ENCODE data around the gene TMEM244.
"Not testable (repeated sequence)": the region's sequence is repeated elsewhere in the genome, so short reads cannot be mapped to it uniquely, and the experiment has no call there.

The TMEM244 gene

DNA sequence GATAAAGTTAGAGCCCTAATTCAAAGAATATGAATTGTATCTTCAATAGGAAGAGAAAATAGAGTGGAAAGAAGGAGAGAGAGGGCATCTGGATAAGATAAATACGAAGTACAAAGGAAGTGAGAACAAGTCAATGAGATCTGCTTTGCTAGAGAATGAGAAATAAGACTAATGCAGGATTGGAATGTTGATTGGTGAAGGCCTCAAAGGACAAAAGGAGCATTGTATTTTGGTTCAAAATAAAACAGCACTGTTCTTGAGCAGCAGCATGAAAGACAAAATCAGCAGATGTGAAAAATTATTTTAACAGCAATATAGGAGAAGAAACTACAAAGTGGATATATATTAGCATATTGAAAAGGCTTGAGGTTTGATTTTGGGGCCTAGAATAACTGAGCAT lies 5.1 kb upstream of the TMEM244 start:
- FAIRE-seq = no peak

GRCh38 chr6:129865013-129865412 lies 3.9 kb upstream of the TMEM244 start:
- FAIRE-seq = no peak

- no peak for FAIRE-seq
Measured at GRCh38 chr6:129863664-129864063, 2.5 kb upstream of the TMEM244 start.

DNA sequence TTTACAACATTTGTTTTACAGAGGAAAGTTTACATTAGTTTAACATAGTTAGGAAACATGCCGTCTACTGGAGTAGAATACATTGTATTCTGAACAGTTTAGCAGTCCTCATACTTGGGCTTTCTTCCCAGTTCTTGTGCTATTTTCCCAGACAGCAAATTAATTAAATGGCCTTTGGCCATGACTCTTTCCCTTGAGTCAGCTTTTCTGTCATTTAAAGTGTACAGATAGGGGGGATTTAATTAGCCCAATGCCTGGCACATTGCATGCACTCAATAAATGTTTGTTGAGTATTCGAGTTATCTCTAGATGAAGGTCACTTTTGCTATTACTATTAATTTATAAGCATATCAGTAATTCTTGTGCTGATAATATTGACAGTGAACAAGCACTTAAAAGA lies 1.6 kb downstream of the TMEM244 start:
- FAIRE-seq = no peak

DNA sequence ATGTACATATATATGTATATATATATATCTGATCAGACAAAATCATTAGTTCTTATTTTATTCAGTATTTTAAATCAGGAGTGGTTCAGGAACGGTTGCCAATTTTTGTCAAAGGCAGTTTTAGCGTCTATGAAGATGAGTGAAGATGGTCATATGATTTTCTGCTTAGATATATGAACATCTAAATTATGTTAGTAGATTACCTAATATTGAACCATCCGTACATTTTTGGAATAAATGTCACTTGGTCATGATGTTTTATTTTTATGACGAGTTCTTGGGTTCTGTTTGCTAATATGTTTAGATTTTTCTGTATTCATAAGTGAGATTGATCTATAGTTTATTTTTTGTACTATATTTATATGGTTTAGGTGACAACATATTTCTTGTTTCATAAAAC lies 3.3 kb downstream of the TMEM244 start:
- FAIRE-seq = peak; percentile 23

- no peak for FAIRE-seq
Measured at GRCh38 chr6:129853996-129854711, 7.0 kb downstream of the TMEM244 start.

DNA sequence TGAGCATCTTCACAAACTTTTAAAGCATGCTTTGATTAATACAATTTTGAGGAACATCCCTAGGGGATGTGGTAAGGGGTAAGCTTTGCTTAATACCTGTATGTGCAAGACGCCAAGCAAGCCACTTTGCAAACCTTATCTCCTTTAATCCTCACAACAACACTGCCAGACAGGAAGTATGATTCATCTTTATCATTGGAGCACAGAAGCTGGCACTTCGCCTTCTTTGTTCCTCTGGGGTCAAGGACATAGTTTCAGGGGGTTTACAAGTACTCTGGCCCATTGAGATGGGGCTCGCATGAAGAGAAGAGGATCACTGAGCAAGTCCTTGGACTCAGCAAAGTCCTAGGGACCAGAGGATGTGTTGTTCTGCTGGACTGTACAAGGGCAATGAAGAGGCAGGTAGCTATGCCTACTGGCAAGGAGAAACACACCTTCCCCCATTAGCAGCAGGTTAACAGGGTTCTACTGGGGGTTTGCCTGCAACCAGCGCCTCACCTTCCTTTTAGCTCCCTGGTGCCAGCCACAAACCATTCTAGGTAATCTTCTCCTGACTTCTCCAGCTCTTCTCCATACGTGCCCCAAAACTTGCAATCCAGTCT lies 8.8 kb downstream of the TMEM244 start:
- no peak for FAIRE-seq

DNA sequence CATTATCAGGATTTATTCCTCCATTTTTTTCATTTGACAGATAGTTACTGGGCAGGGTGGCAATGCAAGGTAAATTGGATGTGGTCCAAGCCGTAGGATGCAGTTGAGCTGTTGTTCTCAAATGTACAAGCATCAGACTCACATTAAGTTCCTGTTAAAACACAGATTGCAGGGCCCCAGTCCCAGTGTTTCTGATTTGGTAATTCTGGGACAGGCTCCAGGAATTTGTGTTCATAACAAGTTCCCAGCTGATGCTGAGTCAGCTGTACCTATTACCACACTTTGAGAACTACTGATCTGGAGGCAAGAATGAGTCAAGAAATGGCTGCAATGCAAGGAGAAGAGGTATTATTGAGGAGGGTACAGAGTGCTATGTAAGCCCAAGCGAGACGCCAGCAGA lies 11.7 kb downstream of the TMEM244 start:
- FAIRE-seq = no peak

DNA sequence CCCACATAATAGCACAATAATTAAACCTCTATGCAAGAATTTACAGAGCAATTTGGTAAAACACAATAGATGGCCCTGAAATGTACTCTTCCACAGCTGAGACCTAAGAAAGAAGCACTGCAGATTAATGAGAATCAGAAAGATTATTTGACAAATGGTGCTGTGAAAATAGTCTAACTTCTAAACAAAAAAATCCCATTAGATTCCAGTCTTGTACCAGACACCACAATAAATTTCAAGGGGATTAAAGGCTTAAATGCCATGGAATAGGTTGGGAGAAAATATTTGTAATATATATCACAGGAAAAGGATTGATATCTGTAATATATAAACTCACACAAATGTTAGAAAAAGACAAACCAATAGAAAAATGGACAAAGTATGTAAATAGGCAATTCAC lies 14.4 kb downstream of the TMEM244 start:
- no peak for FAIRE-seq

- no peak for FAIRE-seq
Measured at GRCh38 chr6:129845696-129846095, 15.4 kb downstream of the TMEM244 start.

- FAIRE-seq = peak; percentile 56
Measured at GRCh38 chr6:129844118-129844891, 16.8 kb downstream of the TMEM244 start.

DNA sequence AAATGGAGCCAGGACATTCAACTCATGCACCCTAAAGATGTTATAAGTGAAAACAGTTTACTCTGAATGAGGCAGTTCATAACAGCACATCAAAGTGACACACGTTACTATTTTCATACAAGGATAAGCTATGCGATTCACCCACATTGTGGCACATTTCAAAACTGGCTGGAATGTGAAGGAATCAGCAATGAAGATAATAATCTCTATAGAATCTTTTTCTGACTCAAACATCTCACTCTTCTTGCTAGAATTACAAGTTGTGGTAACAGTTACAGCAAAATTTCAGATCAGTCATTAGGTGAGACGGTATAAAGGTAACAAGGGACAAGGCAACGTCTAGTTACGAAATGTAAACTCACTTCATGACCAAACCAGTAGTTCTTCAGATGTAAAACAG lies 17.5 kb downstream of the TMEM244 start:
- no peak for FAIRE-seq

DNA sequence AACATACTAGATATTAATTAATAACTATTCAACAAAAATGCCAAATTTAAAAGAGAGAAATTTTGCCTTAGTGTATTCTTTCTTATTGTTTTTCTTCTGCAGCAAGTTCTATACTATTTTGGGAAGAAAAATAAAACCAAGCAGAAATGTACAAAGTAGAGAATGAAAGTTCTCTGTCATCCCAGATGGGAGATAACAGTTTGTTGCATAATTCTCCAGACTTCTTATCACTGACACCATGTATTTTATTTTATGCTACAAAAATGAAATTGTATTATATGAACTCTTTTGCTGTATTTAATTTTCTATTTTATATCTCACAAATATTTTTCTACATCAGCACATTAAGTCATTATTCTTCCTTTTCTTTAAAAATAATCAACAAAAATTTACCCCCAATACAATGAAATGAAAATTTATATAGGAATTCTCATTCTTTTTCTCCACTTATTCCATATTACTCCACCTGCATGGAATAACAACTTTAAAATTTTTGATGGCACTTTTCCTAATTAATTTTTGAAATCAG lies 18.2 kb downstream of the TMEM244 start:
- peak; percentile 78 for FAIRE-seq

GRCh38 chr6:129842137-129842536 lies 19.0 kb downstream of the TMEM244 start:
- FAIRE-seq = no peak

DNA sequence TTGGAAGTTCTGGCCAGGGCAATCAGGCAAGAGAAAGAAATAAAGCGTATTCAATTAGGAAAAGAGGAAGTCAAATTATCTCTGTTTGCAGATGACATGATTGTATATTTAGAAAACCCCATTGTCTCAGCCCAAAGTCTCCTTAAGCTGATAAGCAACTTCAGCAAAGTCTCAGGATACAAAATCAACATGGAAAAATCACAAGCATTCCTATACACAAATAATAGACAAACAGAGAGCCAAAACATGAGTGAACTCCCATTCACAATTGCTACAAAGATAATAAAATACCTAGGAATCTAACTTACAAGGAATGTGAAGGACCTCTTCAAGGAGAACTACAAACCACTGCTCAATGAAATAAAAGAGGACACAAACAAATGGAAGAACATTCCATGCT lies 21.6 kb downstream of the TMEM244 start:
- not testable (repeated sequence) for FAIRE-seq

DNA sequence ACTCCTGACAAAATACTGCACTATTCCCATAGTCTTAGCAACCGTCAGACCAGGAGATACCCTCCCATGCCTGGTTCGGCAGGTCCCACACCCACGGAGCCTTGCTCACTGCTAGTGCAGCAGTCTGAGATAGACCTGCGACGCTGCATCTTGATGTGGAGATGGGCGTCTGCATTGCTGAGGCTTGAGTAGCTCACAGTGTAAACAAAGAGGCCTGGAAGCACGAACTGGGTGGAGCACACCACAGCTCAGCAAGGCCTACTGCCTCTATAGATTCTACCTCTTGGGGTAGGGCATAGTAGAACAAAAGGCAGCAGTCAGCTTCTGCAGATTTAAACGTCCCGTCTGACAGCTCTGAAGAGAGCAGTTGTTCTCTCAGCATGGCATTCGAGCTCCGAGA lies 25.4 kb downstream of the TMEM244 start:
- FAIRE-seq = no peak

- FAIRE-seq = no peak
Measured at GRCh38 chr6:129832299-129832698, 28.8 kb downstream of the TMEM244 start.

DNA sequence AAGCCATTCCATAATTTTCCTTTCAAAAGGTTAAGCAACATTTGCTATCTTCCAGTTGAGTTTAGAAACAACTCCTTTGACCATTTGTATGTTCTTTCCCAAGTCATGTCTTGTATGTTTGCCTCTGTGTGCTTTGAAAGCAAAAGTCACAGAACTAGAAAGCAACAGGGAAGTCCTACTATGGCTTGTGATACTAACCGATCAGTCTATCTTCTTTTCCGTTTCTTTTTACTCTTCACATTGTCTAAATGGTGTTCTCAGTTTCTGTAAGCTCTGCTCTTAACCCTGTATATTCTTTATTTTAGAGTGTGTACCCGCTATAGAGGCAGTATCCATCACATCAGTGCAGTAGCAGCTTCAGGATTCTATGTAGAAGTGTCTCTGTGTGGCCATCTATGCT lies 32.9 kb downstream of the TMEM244 start:
- FAIRE-seq = no peak

DNA sequence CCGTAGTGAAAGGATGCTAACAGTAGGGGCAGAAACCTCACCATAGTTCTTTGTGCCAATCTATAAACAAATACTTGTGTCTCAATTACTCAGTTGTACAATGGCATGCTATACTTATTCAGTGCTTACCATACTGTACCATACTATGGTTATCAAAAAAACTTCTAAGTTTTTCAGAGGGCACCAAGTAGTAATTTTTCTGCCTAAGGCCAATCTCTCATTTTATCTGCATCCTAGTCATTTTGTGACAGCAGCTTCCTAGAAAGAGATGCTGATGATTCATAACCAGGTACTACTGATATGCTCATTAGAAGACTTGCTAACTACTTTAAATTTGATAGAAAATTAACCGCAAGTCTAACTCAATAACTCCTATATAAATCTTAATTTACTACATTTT lies 42.9 kb downstream of the TMEM244 start:
- FAIRE-seq = no peak

- FAIRE-seq = no peak
Measured at GRCh38 chr6:129817821-129818220, 43.3 kb downstream of the TMEM244 start.

DNA sequence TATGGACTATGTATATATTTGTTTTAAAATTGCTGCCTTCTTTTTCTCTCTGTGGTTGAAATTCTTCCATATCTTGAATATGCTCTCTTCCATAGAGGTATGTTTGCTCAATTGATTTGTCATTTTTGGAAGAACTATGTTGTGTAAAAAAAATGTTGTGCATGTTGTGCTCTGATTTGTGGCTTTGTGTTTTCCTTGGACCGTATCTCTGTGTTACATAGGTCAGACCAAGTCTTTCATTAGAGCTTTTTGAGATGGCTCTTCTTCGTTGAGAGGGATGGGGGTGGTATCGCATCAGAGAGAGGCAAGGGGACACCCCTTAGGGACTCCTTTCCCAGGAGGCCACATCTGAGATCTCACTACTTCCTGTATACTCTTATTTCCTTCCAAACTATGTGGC lies 43.8 kb downstream of the TMEM244 start:
- FAIRE-seq = no peak

DNA sequence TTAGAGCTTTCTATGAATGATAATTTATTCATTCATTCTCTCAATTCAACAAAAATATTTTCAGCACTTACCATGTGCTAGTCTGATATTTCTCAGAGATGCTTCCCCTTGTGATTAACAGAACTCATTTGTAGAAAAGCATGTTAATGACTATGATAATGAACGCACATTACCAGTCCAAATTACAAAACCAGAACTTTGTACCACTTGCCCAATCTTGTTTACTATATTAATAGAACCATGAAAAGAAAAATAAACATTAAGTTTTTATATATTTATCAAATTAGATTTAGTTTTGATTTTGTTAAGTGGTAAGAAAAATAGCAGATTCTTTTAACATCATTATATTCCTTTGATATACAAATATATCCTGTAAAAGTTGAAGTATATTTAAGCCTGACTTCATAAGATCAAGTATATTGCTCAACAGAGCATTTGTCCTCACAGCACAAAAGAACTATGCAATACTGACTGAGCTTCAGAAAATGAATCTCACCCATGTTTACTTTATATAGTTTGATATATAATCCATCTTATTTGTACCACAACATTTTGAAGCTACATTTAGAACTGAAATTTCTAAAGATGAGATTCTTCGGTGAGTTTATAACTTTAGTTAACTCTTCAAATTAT lies 48.9 kb downstream of the TMEM244 start:
- FAIRE-seq = peak; percentile 55

- not testable (repeated sequence) for FAIRE-seq
Measured at GRCh38 chr6:129807141-129807540, 54.0 kb downstream of the TMEM244 start.
